ENCODE measurements around the gene KCNJ10.

KCNJ10 gene

DNA sequence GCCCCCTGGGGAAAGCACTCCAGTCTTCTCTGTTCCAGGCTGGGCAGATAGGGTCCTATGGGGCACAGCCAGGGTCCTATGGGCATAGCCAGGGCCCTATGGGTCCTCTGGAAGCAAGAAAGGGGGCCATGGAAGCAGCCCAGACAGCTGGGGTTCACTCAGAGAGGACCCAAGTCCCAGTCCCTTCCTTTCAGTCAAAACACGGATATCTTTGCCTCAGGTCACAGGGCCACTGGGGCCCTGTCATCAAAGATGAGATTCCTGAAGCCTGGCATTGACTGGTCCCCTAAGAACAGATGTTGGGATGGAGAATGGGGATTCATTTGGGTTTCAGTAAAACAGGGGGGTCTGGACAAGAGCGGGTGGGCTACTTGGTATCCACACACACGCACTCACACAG, 19.9 kb upstream of the KCNJ10 start:
- POLR2A ChIA-PET: no interaction called here
- Histone ChIP-seq H3K36me3 (ENCODE audit: control insufficient read depth in 2 of 2, insufficient read depth in 1 of 2, low read length in 2 of 2) (peaks cover 0 to 17% of the 10 kb centered on the region in 2 experiments; a peak in 1 of 3 replicates), H3K4me3 (ENCODE audit: low read depth, low read length) (no peak overlapping the region), H3K4me1 (ENCODE audit: control insufficient read depth, insufficient read depth, low read length) (no peaks in the 10 kb centered on the region), H3K27ac (ENCODE audit: extremely low read depth, low read depth, low read length) (no peak overlapping the region), H3K9me3 (ENCODE audit: control insufficient read depth, insufficient read depth, low read depth, low read length) (no peaks in the 10 kb centered on the region)
- TF ChIP-seq ZNF768 (tag by site-specific recombination; IDR thresholded peaks at IDR 0.05): no peak
- TF ChIP-seq ZNF335 (tag by site-specific recombination; conservative IDR thresholded peaks at IDR 0.05): peak; percentile 50
- CTCF ChIA-PET: interaction anchor here (0.9 to 16.5 kb wide), 3 partner anchors 11 to 41 kb away, joined by 4 to 541 read pairs (median 123); partner anchors contain the start of gene KCNJ10

DNA sequence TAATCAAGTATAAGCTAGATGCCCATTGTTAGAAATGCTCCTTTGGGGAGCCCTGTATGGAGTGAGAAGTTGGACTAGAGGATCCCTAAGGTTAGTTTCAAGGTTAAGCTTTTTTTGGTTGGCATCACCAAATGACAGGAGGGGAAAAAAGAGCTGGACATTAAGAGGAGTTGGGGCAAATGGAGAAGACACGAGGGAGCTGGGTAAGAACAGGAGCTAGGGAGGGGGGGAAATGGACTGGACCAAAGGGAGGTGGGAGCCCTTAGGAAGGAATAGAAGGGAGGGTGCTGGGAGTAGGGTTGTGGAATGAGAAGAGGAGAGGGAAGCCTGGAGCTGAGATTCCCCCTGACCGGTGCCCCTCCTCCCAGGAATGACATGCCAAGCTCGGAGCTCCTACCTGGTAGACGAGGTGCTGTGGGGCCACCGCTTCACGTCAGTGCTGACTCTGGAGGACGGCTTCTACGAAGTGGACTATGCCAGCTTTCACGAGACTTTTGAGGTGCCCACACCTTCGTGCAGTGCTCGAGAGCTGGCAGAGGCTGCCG, 17.2 kb upstream of the KCNJ10 start:
- ChIA-PET POLR2A (interaction anchor here (3.0 kb wide), 1 partner anchor 11 kb away, joined by 11 read pairs; the partner anchor contains the start of gene IGSF8), CTCF (interaction anchor here (0.6 to 16.5 kb wide), 18 partner anchors 10 to 1000 kb away, joined by 3 to 541 read pairs (median 8); partner anchors contain the start of genes CASQ1, IGSF8 and KCNJ10)
- Histone ChIP-seq H3K9me3 (ENCODE audit: control insufficient read depth, insufficient read depth, low read depth, low read length) (no peaks in the 10 kb centered on the region), H3K27ac (ENCODE audit: extremely low read depth, low read depth, low read length) (no peak overlapping the region), H3K4me3 (ENCODE audit: low read depth, low read length) (no peak overlapping the region), H3K4me1 (ENCODE audit: control insufficient read depth, insufficient read depth, low read length) (no peaks in the 10 kb centered on the region), H3K36me3 (ENCODE audit: control insufficient read depth in 2 of 2, insufficient read depth in 1 of 2, low read length in 2 of 2) (peaks cover 0 to 7% of the 10 kb centered on the region in 2 experiments; a peak in 1 of 3 replicates)
- TF ChIP-seq ZNF621 (tag by site-specific recombination; IDR thresholded peaks at IDR 0.05): no peak
- TF ChIP-seq ZNF677 (tag by site-specific recombination; IDR thresholded peaks at IDR 0.05): peak; percentile 96
- TF ChIP-seq FEZF1 (tag by site-specific recombination; IDR thresholded peaks at IDR 0.05): no peak

DNA sequence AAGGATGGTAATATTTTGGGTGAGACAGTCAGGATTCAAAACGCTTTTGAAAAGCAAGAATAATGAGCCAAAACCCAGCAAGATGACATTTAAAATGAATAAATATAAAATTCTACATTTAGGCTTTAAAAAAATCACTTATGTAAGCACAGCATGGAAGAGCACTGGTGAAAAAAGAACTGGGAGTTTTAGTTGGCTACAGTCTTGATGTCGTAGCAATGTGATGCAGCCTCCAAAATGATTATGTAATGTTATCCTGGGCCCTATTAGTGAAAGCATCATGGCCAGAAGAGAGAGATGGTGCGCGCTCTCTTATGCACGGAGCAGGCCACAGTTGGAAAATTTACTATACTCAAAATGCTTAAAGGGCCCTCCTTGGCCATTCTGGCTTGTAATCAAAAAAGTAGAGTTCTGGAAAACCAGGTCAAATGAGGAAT, 16.5 kb upstream of the KCNJ10 start:
- H3K36me3 ChIP-seq (ENCODE audit: control insufficient read depth in 2 of 2, insufficient read depth in 1 of 2, low read length in 2 of 2): no peaks in the 10 kb centered on the region
- no peaks in the 10 kb centered on the region for H3K4me1 ChIP-seq (ENCODE audit: control insufficient read depth, insufficient read depth, low read length)
- CTCF ChIA-PET: interaction anchor here (0.7 to 16.5 kb wide), 33 partner anchors 11 to 1000 kb away, joined by 3 to 541 read pairs (median 7); partner anchors contain the start of genes CASQ1, IGSF8, KCNJ10 and PIGM
- no peak overlapping the region for H3K27ac ChIP-seq (ENCODE audit: extremely low read depth, low read depth, low read length)
- no peaks in the 10 kb centered on the region for H3K9me3 ChIP-seq (ENCODE audit: control insufficient read depth, insufficient read depth, low read depth, low read length)
- TF ChIP-seq, protein P1, sequence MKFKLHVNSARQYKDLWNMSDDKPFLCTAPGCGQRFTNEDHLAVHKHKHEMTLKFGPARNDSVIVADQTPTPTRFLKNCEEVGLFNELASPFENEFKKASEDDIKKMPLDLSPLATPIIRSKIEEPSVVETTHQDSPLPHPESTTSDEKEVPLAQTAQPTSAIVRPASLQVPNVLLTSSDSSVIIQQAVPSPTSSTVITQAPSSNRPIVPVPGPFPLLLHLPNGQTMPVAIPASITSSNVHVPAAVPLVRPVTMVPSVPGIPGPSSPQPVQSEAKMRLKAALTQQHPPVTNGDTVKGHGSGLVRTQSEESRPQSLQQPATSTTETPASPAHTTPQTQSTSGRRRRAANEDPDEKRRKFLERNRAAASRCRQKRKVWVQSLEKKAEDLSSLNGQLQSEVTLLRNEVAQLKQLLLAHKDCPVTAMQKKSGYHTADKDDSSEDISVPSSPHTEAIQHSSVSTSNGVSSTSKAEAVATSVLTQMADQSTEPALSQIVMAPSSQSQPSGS (tag by site-specific recombination; IDR thresholded peaks at IDR 0.05; ENCODE audit: low read depth): peak; percentile 12; the same call in 1 of the 2 replicates
- TF ChIP-seq ZNF654 (tag by site-specific recombination; IDR thresholded peaks at IDR 0.05; ENCODE audit: low read depth): no peak
- no peak overlapping the region for H3K4me3 ChIP-seq (ENCODE audit: low read depth, low read length)
- POLR2A ChIA-PET: interaction anchor here (3.0 kb wide), 1 partner anchor 12 kb away, joined by 11 read pairs; the partner anchor contains the start of gene IGSF8

DNA sequence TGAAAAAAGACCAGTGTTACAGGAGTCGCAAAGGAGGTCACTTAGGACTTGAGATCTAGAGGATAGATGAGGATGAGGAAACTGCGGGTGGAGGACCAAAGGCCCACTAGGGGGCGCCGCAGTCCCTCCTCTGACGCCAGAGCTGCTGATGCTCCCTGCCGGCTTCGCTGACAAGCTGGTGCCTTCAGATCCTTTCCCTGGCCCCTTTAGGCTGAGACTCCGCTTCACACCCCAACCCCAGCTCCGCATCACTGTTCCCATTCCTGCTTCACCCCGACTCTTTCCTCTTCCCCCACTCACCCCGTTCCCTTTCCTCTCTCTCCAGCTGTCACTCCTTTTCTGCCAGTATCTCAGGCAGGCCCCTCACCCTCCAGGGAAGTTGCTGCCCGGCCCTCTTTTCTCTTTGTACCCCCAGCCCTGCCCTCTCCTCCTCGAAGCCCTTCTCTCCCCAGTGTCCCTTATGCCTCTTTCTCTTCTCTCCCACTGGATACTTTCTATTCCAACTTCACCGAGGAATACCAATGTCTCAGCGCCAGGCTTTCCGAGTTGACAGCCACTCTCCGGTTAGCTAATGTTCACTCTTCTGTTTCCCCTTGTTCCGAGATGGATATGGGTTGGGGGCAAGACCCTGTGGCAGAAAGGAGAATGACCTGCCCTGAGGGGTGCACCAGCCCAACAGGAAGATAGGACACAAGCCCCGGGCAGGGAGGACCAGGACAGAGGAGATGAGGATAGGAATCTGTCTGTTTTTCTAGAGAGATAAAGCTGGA, 15.9 kb upstream of the KCNJ10 start:
- Histone ChIP-seq H3K9me3 (ENCODE audit: control insufficient read depth, insufficient read depth, low read depth, low read length) (no peaks in the 10 kb centered on the region), H3K27ac (ENCODE audit: extremely low read depth, low read depth, low read length) (no peak overlapping the region), H3K4me3 (ENCODE audit: low read depth, low read length) (no peak overlapping the region), H3K4me1 (ENCODE audit: control insufficient read depth, insufficient read depth, low read length) (no peaks in the 10 kb centered on the region), H3K36me3 (ENCODE audit: control insufficient read depth in 2 of 2, insufficient read depth in 1 of 2, low read length in 2 of 2) (no peaks in the 10 kb centered on the region)
- ChIA-PET POLR2A (interaction anchor here (0.6 to 3.0 kb wide), 2 partner anchors 13 to 1011 kb away, joined by 4 to 11 read pairs; partner anchors contain the start of gene IGSF8), CTCF (interaction anchor here (0.6 to 16.5 kb wide), 60 partner anchors 8 to 924 kb away, joined by 3 to 541 read pairs (median 4); partner anchors contain the start of genes CASQ1, IGSF8, IGSF9 and KCNJ10)
- TF ChIP-seq ZNF416 (tag by site-specific recombination; IDR thresholded peaks at IDR 0.05) (no peak), ZNF626 (tag by site-specific recombination; IDR thresholded peaks at IDR 0.05) (no peak), ZIC2 (tag by site-specific recombination; IDR thresholded peaks at IDR 0.05) (0 out of 2 replicates have a peak, but pooled peaks have one; percentile 11), ZBTB1 (tag by site-specific recombination; IDR thresholded peaks at IDR 0.05) (no peak), ZBTB20 (tag by site-specific recombination; IDR thresholded peaks at IDR 0.05) (no peak), ZNF529 (tag by site-specific recombination; IDR thresholded peaks at IDR 0.05; ENCODE audit: insufficient replicate concordance) (no peak), ZNF596 (tag by site-specific recombination; IDR thresholded peaks at IDR 0.05) (no peak), GLIS2 (tag by site-specific recombination; IDR thresholded peaks at IDR 0.05) (no peak), ZNF629 (tag by site-specific recombination; IDR thresholded peaks at IDR 0.05) (peak; percentile 30; the same call in 1 of the 2 replicates)
- TF ChIP-seq, protein P2, sequence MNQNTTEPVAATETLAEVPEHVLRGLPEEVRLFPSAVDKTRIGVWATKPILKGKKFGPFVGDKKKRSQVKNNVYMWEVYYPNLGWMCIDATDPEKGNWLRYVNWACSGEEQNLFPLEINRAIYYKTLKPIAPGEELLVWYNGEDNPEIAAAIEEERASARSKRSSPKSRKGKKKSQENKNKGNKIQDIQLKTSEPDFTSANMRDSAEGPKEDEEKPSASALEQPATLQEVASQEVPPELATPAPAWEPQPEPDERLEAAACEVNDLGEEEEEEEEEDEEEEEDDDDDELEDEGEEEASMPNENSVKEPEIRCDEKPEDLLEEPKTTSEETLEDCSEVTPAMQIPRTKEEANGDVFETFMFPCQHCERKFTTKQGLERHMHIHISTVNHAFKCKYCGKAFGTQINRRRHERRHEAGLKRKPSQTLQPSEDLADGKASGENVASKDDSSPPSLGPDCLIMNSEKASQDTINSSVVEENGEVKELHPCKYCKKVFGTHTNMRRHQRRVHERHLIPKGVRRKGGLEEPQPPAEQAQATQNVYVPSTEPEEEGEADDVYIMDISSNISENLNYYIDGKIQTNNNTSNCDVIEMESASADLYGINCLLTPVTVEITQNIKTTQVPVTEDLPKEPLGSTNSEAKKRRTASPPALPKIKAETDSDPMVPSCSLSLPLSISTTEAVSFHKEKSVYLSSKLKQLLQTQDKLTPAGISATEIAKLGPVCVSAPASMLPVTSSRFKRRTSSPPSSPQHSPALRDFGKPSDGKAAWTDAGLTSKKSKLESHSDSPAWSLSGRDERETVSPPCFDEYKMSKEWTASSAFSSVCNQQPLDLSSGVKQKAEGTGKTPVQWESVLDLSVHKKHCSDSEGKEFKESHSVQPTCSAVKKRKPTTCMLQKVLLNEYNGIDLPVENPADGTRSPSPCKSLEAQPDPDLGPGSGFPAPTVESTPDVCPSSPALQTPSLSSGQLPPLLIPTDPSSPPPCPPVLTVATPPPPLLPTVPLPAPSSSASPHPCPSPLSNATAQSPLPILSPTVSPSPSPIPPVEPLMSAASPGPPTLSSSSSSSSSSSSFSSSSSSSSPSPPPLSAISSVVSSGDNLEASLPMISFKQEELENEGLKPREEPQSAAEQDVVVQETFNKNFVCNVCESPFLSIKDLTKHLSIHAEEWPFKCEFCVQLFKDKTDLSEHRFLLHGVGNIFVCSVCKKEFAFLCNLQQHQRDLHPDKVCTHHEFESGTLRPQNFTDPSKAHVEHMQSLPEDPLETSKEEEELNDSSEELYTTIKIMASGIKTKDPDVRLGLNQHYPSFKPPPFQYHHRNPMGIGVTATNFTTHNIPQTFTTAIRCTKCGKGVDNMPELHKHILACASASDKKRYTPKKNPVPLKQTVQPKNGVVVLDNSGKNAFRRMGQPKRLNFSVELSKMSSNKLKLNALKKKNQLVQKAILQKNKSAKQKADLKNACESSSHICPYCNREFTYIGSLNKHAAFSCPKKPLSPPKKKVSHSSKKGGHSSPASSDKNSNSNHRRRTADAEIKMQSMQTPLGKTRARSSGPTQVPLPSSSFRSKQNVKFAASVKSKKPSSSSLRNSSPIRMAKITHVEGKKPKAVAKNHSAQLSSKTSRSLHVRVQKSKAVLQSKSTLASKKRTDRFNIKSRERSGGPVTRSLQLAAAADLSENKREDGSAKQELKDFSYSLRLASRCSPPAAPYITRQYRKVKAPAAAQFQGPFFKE (tag by site-specific recombination; IDR thresholded peaks at IDR 0.05; ENCODE audit: borderline replicate concordance): peak; percentile 68; the same call in 1 of the 2 replicates
